MCF 10A (cell line): Measurements from ENCODE around the gene CCDC127. TPM values are rescaled to one million over a fixed set of nuclear protein-coding genes. Genes with fewer than 3 reads are reported as not detected.
"Not testable (repeated sequence)": the region's sequence is repeated elsewhere in the genome, so short reads cannot be mapped to it uniquely, and the experiment has no call there.

Experiments
- BruUV-seq: library from RNA; stranded (reverse); fragments of 400-500 nt; replicated peaks from 2 replicates; lab custom pipeline; 2021; lab: Mats Ljungman, UMichigan
- CTCF ChIA-PET: fragments of 300-600 bp; sonication (Branson Sonifier 250); formaldehyde crosslinking; extraction: SDS; loops from one replicate; lab custom pipeline; 2021; ENCODE audit warnings: antibody characterized with exemption, inconsistent platforms; lab: Yijun Ruan, JAX
- POLR2A ChIA-PET: fragments of 300-600, 350-650 bp; sonication (Branson Sonifier 250); formaldehyde crosslinking; extraction: SDS; loops from one replicate; lab custom pipeline; 2020; ENCODE audit warnings: antibody characterized with exemption, inconsistent platforms; lab: Yijun Ruan, JAX
- DNase-seq: peaks from one replicate; pipeline ENCODE4 v3.0.0-alpha.2; 2018; ENCODE audit not compliant: unreplicated experiment
- H3K27ac Mint-ChIP-seq: one replicate; pipeline ENCODE4 v1.8.0; 2022; ENCODE audit warnings: mild to moderate bottlenecking, low read depth, mixed read lengths; ENCODE audit not compliant: unreplicated experiment
- H3K27me3 Mint-ChIP-seq: one replicate; pipeline ENCODE4 v1.8.0; 2022; ENCODE audit warnings: mixed read lengths; ENCODE audit not compliant: insufficient read depth, unreplicated experiment
- H3K36me3 Mint-ChIP-seq: one replicate; pipeline ENCODE4 v1.8.0; 2022; ENCODE audit warnings: mild to moderate bottlenecking, moderate library complexity, mixed read lengths; ENCODE audit not compliant: insufficient read depth, unreplicated experiment
- H3K4me1 Mint-ChIP-seq: one replicate; pipeline ENCODE4 v1.8.0; 2022; ENCODE audit warnings: mixed read lengths; ENCODE audit not compliant: insufficient read depth, unreplicated experiment
- H3K4me3 Mint-ChIP-seq: one replicate; pipeline ENCODE4 v1.8.0; 2022; ENCODE audit warnings: mild to moderate bottlenecking, moderate library complexity, mixed read lengths; ENCODE audit not compliant: unreplicated experiment
- H3K9me3 Mint-ChIP-seq: one replicate; pipeline ENCODE4 v1.8.0; 2022; ENCODE audit warnings: mixed read lengths; ENCODE audit not compliant: unreplicated experiment
- CTCF ChIP-seq: fragments of 200-600 bp; IDR thresholded peaks from one replicate; pipeline ENCODE4 v1.8.0; 2022; ENCODE audit warnings: antibody characterized with exemption, mild to moderate bottlenecking; ENCODE audit not compliant: unreplicated experiment
- intact Hi-C: fragments of 100-400 bp; cut with micrococcal nuclease; formaldehyde crosslinking; loops from 2 replicates; pipeline ENCODE4 v1.14.1; 2022
- total RNA-seq: library from RNA; stranded (reverse); gene quantifications from 2 replicates; pipeline ENCODE4 v1.2.3, GENCODE V29; 2022

Gene CCDC127
- total RNA-seq, 1 experiment from 2014 or later = 4.5 TPM

GRCh38 chr5:225334-225733 is 7.4 kb upstream of the CCDC127 start:
- no peaks in the 10 kb centered on the region for H3K27me3 Mint-ChIP-seq
- POLR2A ChIA-PET = interaction anchor here (0.6 kb wide), 1 partner anchor 1122 kb away, joined by 4 read pairs; no protein-coding TSS in a partner anchor
- intact Hi-C loops = no loop called here
- TF ChIP-seq CTCF = no peak
- CTCF ChIA-PET = no interaction called here
- DNase-seq = no peak
- peaks cover 15% of the 10 kb centered on the region for H3K4me1 Mint-ChIP-seq
- no peak overlapping the region for H3K4me3 Mint-ChIP-seq
- no peak overlapping the region for H3K27ac Mint-ChIP-seq
- H3K36me3 Mint-ChIP-seq = peaks cover 72% of the 10 kb centered on the region
- no TSS peak for BruUV-seq
- H3K9me3 Mint-ChIP-seq = no peaks in the 10 kb centered on the region

DNA sequence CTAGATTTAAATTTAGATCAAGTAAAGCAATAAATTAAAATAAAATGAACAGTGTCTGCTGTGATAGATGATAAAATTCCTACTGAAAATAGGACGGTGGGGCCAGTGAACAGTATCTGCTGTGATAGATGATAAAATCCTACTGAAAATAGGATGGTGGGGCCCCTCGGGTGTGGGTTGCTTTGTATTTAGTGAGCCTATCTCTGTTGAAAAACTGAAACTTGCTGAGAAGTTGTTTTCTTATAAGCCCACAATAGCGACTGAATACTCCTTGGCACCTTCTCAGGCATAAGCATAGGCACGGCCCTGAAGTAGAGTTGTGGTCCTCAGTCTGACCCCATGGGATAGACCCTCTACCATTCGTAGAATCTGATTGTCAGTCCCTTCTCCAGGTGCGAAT is 5.8 kb upstream of the CCDC127 start:
- H3K27me3 Mint-ChIP-seq = no peaks in the 10 kb centered on the region
- peaks cover 56% of the 10 kb centered on the region for H3K36me3 Mint-ChIP-seq
- TF ChIP-seq CTCF = no peak
- DNase-seq = no peak
- no TSS peak for BruUV-seq
- H3K4me3 Mint-ChIP-seq = no peak overlapping the region
- ChIA-PET CTCF (no interaction called here), POLR2A (no interaction called here)
- peaks cover 15% of the 10 kb centered on the region for H3K4me1 Mint-ChIP-seq
- intact Hi-C loops = no loop called here
- H3K27ac Mint-ChIP-seq = no peak overlapping the region
- no peaks in the 10 kb centered on the region for H3K9me3 Mint-ChIP-seq

DNA sequence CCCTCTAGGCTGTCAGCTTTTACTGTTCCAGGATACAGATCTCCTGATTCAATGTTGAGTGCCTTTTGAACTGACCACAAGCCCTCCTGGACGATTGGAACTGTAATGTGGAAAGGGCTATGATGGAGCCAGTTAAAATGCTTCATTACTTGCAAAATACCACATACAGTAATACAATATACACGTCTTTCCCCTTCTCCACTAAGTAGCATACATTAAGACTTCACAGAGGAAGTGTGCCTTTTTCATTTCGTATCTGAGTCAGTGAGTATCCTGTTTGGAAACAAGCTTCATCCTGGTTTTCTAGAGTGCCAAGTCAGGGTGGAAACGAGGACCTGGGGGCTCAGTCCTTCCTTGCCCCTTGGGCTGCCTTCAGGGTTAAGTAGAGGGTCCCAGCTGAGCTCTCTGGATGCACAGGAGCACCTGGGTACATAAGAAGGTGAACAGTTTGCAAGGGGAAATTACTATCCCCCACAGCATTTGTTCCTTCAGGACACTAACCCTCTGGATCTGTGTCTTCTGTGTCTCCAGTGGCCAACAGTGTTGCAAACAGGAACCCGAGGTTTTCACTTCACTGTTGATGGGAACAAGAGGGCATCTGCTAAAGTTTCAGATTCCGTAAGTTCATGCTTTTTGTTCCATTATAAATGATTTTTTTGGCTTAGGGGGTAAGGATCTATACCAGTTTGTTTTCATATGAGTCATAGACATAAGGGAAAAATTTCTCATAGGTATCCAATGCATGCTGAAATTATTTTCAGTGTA is 5.2 kb upstream of the CCDC127 start:
- H3K9me3 Mint-ChIP-seq, H3K27me3 Mint-ChIP-seq, POLR2A ChIA-PET, BruUV-seq, CTCF ChIA-PET, intact Hi-C loops, H3K4me3 Mint-ChIP-seq: not testable (repeated sequence)
- H3K36me3 Mint-ChIP-seq = peaks cover 50% of the 10 kb centered on the region
- peak; percentile 4 for DNase-seq
- H3K27ac Mint-ChIP-seq = peak overlapping the region; percentile 39
- H3K4me1 Mint-ChIP-seq = peaks cover 15% of the 10 kb centered on the region

GRCh38 chr5:219991-220390 is 2.0 kb upstream of the CCDC127 start:
- Mint-ChIP-seq H3K4me1 (peaks cover 22% of the 10 kb centered on the region), H3K27me3 (no peaks in the 10 kb centered on the region), H3K27ac (no peak overlapping the region), H3K9me3 (no peaks in the 10 kb centered on the region), H3K4me3 (peak overlapping the region; percentile 84), H3K36me3 (peaks cover 25% of the 10 kb centered on the region)
- peak; percentile 6 for DNase-seq
- no peak for TF ChIP-seq CTCF
- intact Hi-C loops = loop anchor here (2.0 kb wide), 1 partner anchor 31 kb away; no protein-coding TSS in a partner anchor
- no TSS peak for BruUV-seq
- POLR2A ChIA-PET = interaction anchor here (1.1 to 3.0 kb wide), 3 partner anchors 51 to 210 kb away, joined by 5 to 29 read pairs (median 5); partner anchors contain the start of gene PDCD6
- CTCF ChIA-PET = interaction anchor here (1.5 kb wide), 1 partner anchor 32 kb away, joined by 4 read pairs; no protein-coding TSS in a partner anchor
